Mammary epithelial cell (primary cell): Measurements from ENCODE around the gene ARHGAP45.

ENCODE experiments used
- EZH2 ChIP-seq: IDR thresholded peaks from 2 replicates; pipeline ENCODE4 v1.6.1; 2012; ENCODE audit warnings: low read length, inconsistent platforms, borderline replicate concordance
- TF ChIP-seq, protein P1 (sequence below), 2 donors: IDR thresholded peaks in 1 of 2; conservative IDR thresholded peaks in 1 of 2; 2 replicates each; pipeline ENCODE4 v1.5.1; 2011 to 2012; ENCODE audit warnings: inconsistent platforms in 2 of 2, low read length in 2 of 2, mild to moderate bottlenecking in 2 of 2, control low read depth in 1 of 2, low read depth in 1 of 2; ENCODE audit not compliant: insufficient read depth in 1 of 2; ENCODE audit errors: extremely low read depth in 1 of 2

DNA sequence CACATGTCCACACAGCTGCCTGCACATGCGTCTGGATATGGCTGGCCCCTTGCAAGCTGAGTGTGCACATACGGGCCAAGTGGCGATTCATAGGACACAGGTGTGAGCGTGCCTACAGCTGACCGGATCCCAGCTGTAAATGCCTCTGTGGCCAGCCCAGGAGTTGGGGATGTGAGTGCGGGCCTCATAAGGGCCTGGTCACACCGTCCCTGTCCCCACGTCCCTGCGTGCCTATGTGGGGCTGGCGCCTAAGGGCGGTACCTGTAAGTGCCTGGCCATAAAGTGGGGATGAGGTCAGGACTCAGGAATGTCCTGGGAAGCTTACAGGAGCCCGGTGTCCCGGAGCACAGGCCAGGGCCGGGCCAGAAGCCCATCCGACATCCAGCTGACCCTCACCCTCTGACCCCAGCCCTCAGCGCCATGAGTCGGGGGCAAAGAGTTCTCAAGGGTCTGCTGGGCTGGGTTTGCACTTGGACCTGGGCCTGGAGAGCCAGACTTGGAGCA, 1.3 kb upstream of the ARHGAP45 start:
- TF ChIP-seq, protein P1, sequence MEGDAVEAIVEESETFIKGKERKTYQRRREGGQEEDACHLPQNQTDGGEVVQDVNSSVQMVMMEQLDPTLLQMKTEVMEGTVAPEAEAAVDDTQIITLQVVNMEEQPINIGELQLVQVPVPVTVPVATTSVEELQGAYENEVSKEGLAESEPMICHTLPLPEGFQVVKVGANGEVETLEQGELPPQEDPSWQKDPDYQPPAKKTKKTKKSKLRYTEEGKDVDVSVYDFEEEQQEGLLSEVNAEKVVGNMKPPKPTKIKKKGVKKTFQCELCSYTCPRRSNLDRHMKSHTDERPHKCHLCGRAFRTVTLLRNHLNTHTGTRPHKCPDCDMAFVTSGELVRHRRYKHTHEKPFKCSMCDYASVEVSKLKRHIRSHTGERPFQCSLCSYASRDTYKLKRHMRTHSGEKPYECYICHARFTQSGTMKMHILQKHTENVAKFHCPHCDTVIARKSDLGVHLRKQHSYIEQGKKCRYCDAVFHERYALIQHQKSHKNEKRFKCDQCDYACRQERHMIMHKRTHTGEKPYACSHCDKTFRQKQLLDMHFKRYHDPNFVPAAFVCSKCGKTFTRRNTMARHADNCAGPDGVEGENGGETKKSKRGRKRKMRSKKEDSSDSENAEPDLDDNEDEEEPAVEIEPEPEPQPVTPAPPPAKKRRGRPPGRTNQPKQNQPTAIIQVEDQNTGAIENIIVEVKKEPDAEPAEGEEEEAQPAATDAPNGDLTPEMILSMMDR (conservative IDR thresholded peaks at IDR 0.05 in 1 of 2, IDR thresholded peaks at IDR 0.05 in 1 of 2; ENCODE audit: extremely low read depth in 1 of 2, insufficient read depth in 1 of 2, low read depth in 1 of 2, low read length in 2 of 2), result no peak
- TF ChIP-seq EZH2, result no peak
